SIG-M5 treated with dmso at 0.1 percent for 504 hours (cell line): Measurements from ENCODE around the gene ATXN1.
A peak's percentile ranks its signal among the peaks of the same experiment; 100 is the strongest.

Experiments used
- DNase-seq: peaks from one replicate; lab custom pipeline; 2025; ENCODE audit not compliant: unreplicated experiment; lab: John Stamatoyannopoulos, UW

The ATXN1 gene

GRCh38 chr6:16747232-16748024 is 13.8 kb downstream of the ATXN1 start:
- no peak for DNase-seq

GRCh38 chr6:16746812-16747211 is 14.4 kb downstream of the ATXN1 start:
- no peak for DNase-seq

DNA sequence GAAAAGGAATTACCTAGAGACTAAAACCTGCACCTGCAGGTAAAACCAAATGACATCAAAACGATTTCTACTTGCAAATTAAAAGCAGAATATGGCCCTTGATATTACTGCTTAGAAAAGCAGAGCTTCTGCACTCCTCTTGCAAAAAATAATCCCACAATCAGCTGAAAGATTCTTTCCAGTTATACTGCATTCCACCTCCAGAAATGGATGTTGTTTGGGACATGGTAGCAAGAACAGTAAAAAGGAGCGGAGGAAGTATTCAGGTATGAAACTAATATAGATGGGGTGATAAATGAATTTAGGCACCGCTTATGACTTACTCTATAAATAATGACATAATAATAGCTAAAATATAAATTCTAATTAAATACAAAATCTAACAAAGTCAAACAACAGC is 14.9 kb downstream of the ATXN1 start:
- no peak for DNase-seq

DNA sequence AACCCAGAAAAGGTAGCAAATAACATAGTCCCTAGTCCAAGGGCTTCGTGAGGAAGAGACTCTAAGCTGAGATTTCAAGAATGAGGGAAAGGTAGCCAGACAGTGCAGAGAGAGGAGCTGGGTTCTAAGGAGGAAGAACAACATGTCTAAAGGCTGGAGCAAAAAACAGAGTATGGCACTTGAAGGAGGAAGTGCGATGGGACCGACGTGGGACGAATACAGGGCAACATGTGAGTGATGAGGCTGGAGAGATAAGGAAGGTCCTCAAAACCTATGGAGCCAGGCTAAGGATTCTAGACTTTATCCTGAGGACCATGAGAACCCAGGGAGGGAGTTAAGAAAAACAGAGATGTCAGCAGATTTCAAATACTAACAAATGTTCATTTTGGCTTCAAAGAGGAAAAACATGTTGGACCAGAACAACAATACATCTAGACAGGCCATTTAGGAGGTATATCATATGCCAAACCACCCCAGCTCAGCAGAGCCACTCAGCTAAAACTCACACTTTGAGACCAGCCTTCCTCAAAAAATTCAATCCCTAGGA is 17.5 kb downstream of the ATXN1 start:
- DNase-seq = no peak

DNA sequence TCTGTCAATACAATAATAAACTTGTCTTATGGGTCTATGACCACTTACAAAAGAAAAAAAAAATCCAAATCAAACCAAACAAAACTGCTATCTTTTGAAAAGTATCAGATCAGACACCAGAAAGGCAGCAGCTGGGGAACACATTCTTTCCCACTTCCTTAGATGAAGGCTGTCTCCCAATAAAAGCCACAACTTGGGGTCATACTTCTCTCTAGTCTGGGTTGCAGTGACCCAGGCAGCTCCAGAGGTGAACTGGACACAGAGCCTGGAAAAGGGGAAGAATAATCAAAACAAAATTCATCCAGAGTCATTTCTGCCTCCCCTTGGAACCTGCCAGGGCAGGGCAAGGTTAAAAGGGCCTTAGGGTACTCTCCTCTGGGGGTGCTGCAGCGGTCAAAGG is 19.1 kb downstream of the ATXN1 start:
- DNase-seq = no peak

GRCh38 chr6:16741112-16742016 is 19.9 kb downstream of the ATXN1 start:
- no peak for DNase-seq

GRCh38 chr6:16740097-16740496 is 21.2 kb downstream of the ATXN1 start:
- DNase-seq = no peak

GRCh38 chr6:16739329-16739801 is 21.9 kb downstream of the ATXN1 start:
- DNase-seq = no peak

- no peak for DNase-seq
These were observed 23.3 kb downstream of the ATXN1 start for GRCh38 chr6:16737925-16738324.

GRCh38 chr6:16736856-16737775 is 24.1 kb downstream of the ATXN1 start:
- no peak for DNase-seq

- DNase-seq = no peak
These were observed 26.2 kb downstream of the ATXN1 start for GRCh38 chr6:16735014-16735413.

GRCh38 chr6:16733085-16733484 is 28.2 kb downstream of the ATXN1 start:
- DNase-seq = no peak

DNA sequence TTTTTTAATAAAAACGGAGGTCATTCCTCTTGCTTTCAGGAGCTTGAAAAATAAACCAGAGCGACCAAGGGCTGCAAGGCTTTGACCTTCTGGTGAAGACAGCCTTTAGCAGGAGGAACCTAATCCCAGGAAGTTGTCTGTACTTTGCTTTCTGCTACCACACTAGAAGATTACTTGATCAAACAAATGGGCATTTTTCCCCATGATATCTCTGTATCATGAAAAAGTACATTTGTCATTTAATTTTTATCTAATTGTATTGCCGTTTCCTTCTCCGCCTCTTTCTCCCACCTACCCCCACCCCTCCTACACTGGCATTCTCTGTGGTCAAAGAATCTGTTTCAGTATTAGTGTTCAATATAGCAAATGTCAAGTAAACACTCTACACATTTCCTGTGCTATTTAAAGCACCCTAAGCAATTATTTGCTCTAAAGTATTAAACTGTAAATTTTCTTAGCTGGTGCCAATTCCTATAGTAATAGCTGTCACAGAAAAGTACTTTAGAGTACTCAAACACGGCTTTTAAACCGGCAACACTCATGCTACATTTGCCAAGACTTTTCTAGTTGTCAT is 29.7 kb downstream of the ATXN1 start:
- DNase-seq = no peak

- no peak for DNase-seq
These were observed 30.4 kb downstream of the ATXN1 start for GRCh38 chr6:16730738-16731477.

DNA sequence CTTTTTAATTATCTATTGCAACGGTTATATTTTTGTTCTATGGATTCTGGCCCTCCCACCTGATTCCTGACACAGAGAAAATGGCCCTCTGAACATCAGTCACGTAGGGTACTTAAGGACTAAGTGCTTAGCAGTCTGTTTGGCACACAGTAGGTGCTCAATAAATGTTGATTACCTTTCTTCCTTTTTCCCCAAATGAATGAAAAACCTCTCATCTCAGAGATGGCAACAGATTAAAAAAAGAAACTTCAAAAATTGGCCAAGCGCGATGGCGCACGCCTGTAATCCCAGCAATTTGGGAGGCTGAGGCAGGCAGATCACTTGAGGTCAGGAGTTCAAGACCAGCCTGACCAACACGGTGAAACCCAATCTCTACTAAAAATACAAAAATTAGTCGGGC is 31.5 kb downstream of the ATXN1 start:
- no peak for DNase-seq

DNA sequence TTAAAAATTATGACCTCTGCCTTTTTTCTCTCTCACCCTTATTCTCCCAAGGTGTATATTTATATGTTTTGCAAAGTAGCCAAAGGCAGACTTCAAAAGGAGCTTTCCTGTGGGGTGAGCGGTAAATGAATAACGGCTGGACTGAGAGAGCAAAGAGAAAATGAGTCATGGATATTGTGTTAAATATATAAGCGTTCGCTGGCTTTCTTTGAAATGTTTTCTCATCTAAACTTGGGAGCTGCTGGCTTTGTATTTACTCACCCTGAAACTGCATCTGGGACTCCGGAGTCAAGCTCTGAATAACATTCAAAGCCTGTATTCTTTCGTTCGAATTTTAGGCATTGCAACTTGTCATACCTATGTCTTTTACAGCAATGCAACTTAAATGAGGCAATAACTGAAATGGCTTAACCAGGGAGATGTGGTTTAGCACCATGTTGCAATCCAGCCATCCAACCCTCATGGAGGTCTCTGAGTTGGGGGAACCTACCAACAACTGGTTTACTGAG is 32.0 kb downstream of the ATXN1 start:
- DNase-seq = peak; percentile 93

DNA sequence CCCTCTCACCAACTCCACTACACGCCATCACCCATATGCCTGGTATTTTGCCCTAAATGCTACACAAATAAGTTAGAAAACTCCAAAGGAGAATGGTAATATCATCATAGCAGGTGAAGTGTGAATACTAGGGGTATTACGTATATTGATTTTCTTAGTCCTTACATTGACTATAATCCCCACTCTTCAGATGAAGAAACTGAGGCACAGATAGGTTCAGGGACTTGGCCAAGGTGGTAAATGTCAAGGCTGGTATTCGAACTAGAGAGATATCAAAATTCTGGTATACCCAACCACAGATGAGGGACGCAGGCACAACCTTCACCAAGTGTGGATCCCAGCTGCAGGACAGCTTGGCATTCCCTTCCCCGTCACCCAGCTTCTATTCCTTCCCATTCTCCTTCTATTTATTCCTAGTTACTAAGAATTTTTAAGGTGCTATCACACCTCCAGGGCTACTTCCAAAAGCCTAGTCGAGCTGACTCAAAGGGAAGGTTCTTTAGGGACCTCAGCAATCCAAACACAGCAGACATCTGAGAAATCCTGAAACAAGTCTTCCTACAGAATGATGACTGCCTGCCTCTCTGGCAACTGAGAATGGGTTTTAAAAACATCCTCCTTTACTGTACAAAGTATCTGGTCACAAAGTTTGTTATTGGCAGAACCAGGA is 32.6 kb downstream of the ATXN1 start:
- no peak for DNase-seq

DNA sequence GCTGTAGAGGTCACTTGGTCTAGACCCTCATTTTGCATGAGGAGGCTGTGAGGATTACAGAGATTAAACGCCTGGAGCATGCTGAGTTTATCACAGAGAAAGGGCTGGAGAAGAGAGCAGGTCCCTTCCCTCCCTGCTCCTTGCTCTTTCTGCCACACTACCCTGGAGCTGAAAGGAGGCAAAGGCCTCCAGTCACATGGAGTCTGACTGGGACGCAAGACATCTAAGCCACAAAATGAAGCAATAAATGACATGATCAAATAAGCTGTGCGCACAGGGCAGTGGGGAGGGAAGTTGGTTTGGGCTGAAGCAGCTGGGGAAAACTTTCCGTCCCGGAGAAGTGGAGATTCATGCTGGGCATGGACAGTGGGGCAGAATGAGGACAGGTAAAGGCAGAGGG is 33.3 kb downstream of the ATXN1 start:
- DNase-seq = peak; percentile 81
